ENCODE data around the gene COL4A6.

Gene COL4A6

GRCh38 chrX:108203540-108203939 is 234.7 kb downstream of the COL4A6 start:
- no peaks in the 10 kb centered on the region for H3K9me3 ChIP-seq (ENCODE audit: low read length)
- H3K36me3 ChIP-seq (ENCODE audit: insufficient read depth, low read length) = no peaks in the 10 kb centered on the region
- no peaks in the 10 kb centered on the region for H3K27me3 ChIP-seq (ENCODE audit: insufficient read depth, low read length)
- H3K4me1 ChIP-seq (ENCODE audit: insufficient read depth, low read length) = peaks cover under 1% of the 10 kb centered on the region
- no peak overlapping the region for H3K4me3 ChIP-seq (ENCODE audit: low read length)
- H2AFZ ChIP-seq (ENCODE audit: low read depth, low read length) = no peak overlapping the region

- no peak overlapping the region for H3K4me3 ChIP-seq (ENCODE audit: low read length)
- no peaks in the 10 kb centered on the region for H3K27me3 ChIP-seq (ENCODE audit: insufficient read depth, low read length)
- H3K4me1 ChIP-seq (ENCODE audit: insufficient read depth, low read length) = no peaks in the 10 kb centered on the region
- H2AFZ ChIP-seq (ENCODE audit: low read depth, low read length) = no peak overlapping the region
- no peaks in the 10 kb centered on the region for H3K36me3 ChIP-seq (ENCODE audit: insufficient read depth, low read length)
- no peaks in the 10 kb centered on the region for H3K9me3 ChIP-seq (ENCODE audit: low read length)
These were observed 238.5 kb downstream of the COL4A6 start for GRCh38 chrX:108199691-108200090.

GRCh38 chrX:108199041-108199440 is 239.2 kb downstream of the COL4A6 start:
- H2AFZ ChIP-seq (ENCODE audit: low read depth, low read length) = no peak overlapping the region
- no peaks in the 10 kb centered on the region for H3K36me3 ChIP-seq (ENCODE audit: insufficient read depth, low read length)
- H3K4me1 ChIP-seq (ENCODE audit: insufficient read depth, low read length) = no peaks in the 10 kb centered on the region
- H3K4me3 ChIP-seq (ENCODE audit: low read length) = no peak overlapping the region
- no peaks in the 10 kb centered on the region for H3K27me3 ChIP-seq (ENCODE audit: insufficient read depth, low read length)
- H3K9me3 ChIP-seq (ENCODE audit: low read length) = no peaks in the 10 kb centered on the region

DNA sequence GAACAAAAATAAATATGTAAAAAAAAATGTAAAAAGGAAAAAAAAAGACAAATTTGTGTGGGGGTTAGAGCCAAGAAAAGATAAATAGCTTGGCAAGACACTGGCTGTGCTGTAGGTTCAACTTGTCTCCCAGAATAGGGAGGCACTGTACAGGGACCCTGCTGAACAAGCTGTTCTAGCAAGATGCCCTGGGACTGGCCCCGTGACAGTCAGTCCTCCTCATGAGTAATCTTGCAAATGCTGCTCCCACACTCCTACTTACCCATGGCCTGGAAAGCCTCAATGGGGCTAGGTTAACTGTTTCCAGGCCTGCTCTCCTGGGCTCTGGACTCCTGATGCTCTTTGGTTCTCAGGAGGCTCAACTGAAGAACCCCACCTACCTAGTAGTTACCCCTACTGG is 239.8 kb downstream of the COL4A6 start:
- Histone ChIP-seq H3K9me3 (ENCODE audit: low read length) (no peaks in the 10 kb centered on the region), H3K27me3 (ENCODE audit: insufficient read depth, low read length) (no peaks in the 10 kb centered on the region), H3K4me3 (ENCODE audit: low read length) (no peak overlapping the region), H3K4me1 (ENCODE audit: insufficient read depth, low read length) (no peaks in the 10 kb centered on the region), H2AFZ (ENCODE audit: low read depth, low read length) (no peak overlapping the region), H3K36me3 (ENCODE audit: insufficient read depth, low read length) (no peaks in the 10 kb centered on the region)

- Histone ChIP-seq H3K36me3 (ENCODE audit: insufficient read depth, low read length) (no peaks in the 10 kb centered on the region), H3K4me1 (ENCODE audit: insufficient read depth, low read length) (no peaks in the 10 kb centered on the region), H2AFZ (ENCODE audit: low read depth, low read length) (no peak overlapping the region), H3K9me3 (ENCODE audit: low read length) (no peaks in the 10 kb centered on the region), H3K27me3 (ENCODE audit: insufficient read depth, low read length) (no peaks in the 10 kb centered on the region), H3K4me3 (ENCODE audit: low read length) (no peak overlapping the region)
These were observed 251.4 kb downstream of the COL4A6 start for GRCh38 chrX:108186811-108187210.

DNA sequence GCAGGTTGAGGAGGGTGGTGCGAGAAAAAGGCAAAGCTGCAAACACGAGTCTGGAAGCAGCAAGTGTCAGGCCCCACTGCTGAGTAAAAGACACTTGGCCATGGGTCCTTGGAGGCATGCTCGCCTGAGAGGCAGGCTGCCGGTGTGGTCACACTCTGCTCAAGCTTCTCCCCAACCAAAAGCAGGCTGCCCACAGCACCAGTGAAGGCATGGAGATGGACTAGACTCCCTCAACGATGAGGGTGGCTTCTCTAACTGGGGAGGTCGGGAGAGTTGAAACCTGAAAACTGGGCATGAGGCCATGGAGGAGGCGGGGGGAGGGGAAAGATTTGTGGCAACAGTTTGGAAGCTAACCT is 260.1 kb downstream of the COL4A6 start:
- Histone ChIP-seq H3K4me1 (ENCODE audit: insufficient read depth, low read length) (peaks cover 19% of the 10 kb centered on the region), H3K36me3 (ENCODE audit: insufficient read depth, low read length) (no peaks in the 10 kb centered on the region), H2AFZ (ENCODE audit: low read depth, low read length) (peak overlapping the region; percentile 18), H3K9me3 (ENCODE audit: low read length) (no peaks in the 10 kb centered on the region), H3K4me3 (ENCODE audit: low read length) (no peak overlapping the region), H3K27me3 (ENCODE audit: insufficient read depth, low read length) (no peaks in the 10 kb centered on the region)

GRCh38 chrX:108177351-108178142 is 260.7 kb downstream of the COL4A6 start:
- Histone ChIP-seq H3K9me3 (ENCODE audit: low read length) (no peaks in the 10 kb centered on the region), H3K27me3 (ENCODE audit: insufficient read depth, low read length) (no peaks in the 10 kb centered on the region), H3K36me3 (ENCODE audit: insufficient read depth, low read length) (no peaks in the 10 kb centered on the region), H2AFZ (ENCODE audit: low read depth, low read length) (peak overlapping the region; percentile 18), H3K4me3 (ENCODE audit: low read length) (no peak overlapping the region), H3K4me1 (ENCODE audit: insufficient read depth, low read length) (peaks cover 19% of the 10 kb centered on the region)

GRCh38 chrX:108173874-108174273 is 264.3 kb downstream of the COL4A6 start:
- peaks cover 19% of the 10 kb centered on the region for H3K4me1 ChIP-seq (ENCODE audit: insufficient read depth, low read length)
- no peak overlapping the region for H2AFZ ChIP-seq (ENCODE audit: low read depth, low read length)
- no peaks in the 10 kb centered on the region for H3K9me3 ChIP-seq (ENCODE audit: low read length)
- no peak overlapping the region for H3K4me3 ChIP-seq (ENCODE audit: low read length)
- H3K36me3 ChIP-seq (ENCODE audit: insufficient read depth, low read length) = no peaks in the 10 kb centered on the region
- H3K27me3 ChIP-seq (ENCODE audit: insufficient read depth, low read length) = no peaks in the 10 kb centered on the region

- no peak overlapping the region for H3K4me3 ChIP-seq (ENCODE audit: low read length)
- no peaks in the 10 kb centered on the region for H3K9me3 ChIP-seq (ENCODE audit: low read length)
- no peaks in the 10 kb centered on the region for H3K36me3 ChIP-seq (ENCODE audit: insufficient read depth, low read length)
- peaks cover 4% of the 10 kb centered on the region for H3K4me1 ChIP-seq (ENCODE audit: insufficient read depth, low read length)
- no peaks in the 10 kb centered on the region for H3K27me3 ChIP-seq (ENCODE audit: insufficient read depth, low read length)
- no peak overlapping the region for H2AFZ ChIP-seq (ENCODE audit: low read depth, low read length)
These were observed 266.6 kb downstream of the COL4A6 start for GRCh38 chrX:108171671-108172070.

DNA sequence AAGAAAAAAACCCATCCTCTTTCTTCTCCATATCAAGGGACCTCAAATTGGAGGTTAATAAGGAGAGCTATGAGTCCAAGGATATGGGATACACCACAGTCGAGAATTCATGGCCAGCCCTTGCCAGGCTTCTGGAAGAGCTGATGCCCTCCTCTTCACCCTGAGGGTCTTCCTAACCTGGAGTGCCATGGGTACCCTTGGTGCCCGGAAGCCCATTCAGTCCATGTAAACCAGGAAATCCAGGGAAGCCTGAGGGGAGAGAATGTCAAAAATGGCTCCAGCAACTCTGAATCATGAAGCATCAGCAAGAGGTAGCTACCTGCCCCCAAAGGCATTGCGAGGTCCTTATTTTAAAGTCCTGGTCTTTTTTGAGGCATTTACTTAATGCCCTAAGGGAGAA is 268.5 kb downstream of the COL4A6 start:
- H3K9me3 ChIP-seq (ENCODE audit: low read length) = no peaks in the 10 kb centered on the region
- no peaks in the 10 kb centered on the region for H3K36me3 ChIP-seq (ENCODE audit: insufficient read depth, low read length)
- no peak overlapping the region for H2AFZ ChIP-seq (ENCODE audit: low read depth, low read length)
- no peaks in the 10 kb centered on the region for H3K27me3 ChIP-seq (ENCODE audit: insufficient read depth, low read length)
- H3K4me1 ChIP-seq (ENCODE audit: insufficient read depth, low read length) = no peaks in the 10 kb centered on the region
- no peak overlapping the region for H3K4me3 ChIP-seq (ENCODE audit: low read length)

DNA sequence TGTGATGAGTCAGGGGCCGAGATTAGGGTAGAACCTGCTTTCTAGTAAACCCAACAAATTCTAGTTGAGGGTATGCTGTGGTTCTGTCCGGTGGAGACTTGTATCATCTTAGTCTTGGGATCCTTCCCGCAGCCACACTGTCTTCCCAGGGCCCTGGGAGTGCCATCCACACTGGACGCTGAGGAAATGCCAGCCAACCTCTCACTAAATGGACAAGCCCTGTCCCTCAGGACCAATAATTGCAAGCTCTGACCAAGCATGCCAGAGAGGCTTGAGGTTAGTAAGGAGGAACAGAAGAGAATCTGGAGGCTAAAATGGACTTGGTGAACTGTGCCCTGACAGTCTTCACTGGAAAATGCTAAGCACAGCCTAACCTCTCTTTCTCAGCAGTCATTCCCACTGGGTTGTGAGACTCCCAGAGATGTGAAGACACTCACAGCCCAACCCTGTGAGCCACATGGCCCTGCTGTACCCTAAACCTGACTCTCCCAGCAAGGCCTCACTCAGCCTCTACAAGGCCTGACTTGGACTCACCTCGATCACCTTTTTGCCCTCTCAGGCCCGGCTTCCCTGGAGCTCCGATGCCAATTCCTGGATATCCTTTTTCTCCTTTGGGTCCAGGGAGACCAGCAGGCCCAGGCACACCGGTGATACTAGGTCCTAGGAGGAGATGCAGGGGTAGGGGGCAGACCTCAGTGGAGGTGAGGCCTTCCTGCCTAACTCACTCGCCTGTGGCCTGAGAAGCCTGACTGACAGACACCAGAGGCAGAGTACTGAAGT is 269.1 kb downstream of the COL4A6 start:
- no peaks in the 10 kb centered on the region for H3K9me3 ChIP-seq (ENCODE audit: low read length)
- H3K4me1 ChIP-seq (ENCODE audit: insufficient read depth, low read length) = no peaks in the 10 kb centered on the region
- no peak overlapping the region for H3K4me3 ChIP-seq (ENCODE audit: low read length)
- H2AFZ ChIP-seq (ENCODE audit: low read depth, low read length) = no peak overlapping the region
- no peaks in the 10 kb centered on the region for H3K27me3 ChIP-seq (ENCODE audit: insufficient read depth, low read length)
- no peaks in the 10 kb centered on the region for H3K36me3 ChIP-seq (ENCODE audit: insufficient read depth, low read length)

GRCh38 chrX:108167211-108167872 is 270.9 kb downstream of the COL4A6 start:
- H3K36me3 ChIP-seq (ENCODE audit: insufficient read depth, low read length) = no peaks in the 10 kb centered on the region
- no peak overlapping the region for H2AFZ ChIP-seq (ENCODE audit: low read depth, low read length)
- H3K4me3 ChIP-seq (ENCODE audit: low read length) = no peak overlapping the region
- H3K9me3 ChIP-seq (ENCODE audit: low read length) = no peaks in the 10 kb centered on the region
- H3K27me3 ChIP-seq (ENCODE audit: insufficient read depth, low read length) = no peaks in the 10 kb centered on the region
- H3K4me1 ChIP-seq (ENCODE audit: insufficient read depth, low read length) = no peaks in the 10 kb centered on the region

DNA sequence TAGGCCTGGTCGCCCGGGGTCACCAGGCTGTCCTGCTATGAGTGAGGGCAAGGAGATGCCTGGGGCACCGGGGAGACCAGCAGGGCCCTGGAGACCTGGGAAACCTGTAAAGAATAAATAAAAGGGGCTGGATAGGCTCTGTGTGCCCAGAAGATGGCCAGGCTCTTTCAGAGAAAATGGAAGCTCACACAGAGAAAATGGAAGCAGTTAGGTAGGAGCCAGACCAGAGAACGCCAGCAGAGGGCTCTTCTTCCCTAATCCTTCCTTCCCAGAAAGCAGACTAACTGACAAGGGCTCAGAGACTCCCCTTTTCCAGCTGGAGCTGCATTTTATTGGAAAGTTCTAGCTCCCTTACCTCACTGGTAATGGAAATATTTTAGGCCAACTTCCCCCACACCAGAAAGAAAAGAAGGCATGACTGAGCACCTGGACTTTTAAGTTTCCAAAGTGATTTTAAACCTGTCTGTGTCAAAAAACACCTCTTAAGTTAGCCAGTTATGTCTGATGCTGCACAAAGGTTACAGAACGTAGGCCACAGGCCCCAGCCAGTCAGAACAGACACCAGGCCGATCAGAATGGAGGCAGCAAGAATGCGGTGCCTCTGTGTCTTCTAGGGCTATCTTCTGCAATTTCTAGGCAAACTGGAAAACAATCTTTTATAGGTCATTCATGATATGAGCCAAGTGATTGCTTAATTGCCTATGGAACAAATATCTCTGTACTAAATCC is 272.7 kb downstream of the COL4A6 start:
- Histone ChIP-seq H3K4me1 (ENCODE audit: insufficient read depth, low read length) (no peaks in the 10 kb centered on the region), H3K27me3 (ENCODE audit: insufficient read depth, low read length) (no peaks in the 10 kb centered on the region), H3K9me3 (ENCODE audit: low read length) (no peaks in the 10 kb centered on the region), H3K36me3 (ENCODE audit: insufficient read depth, low read length) (no peaks in the 10 kb centered on the region), H3K4me3 (ENCODE audit: low read length) (no peak overlapping the region), H2AFZ (ENCODE audit: low read depth, low read length) (no peak overlapping the region)

All from neuron (in vitro differentiated cells).